Prostate gland (tissue), 2 donors: ENCODE results near the gene TOP1.

Experiments used
- POLR2A ChIP-seq: fragments of 450-650 bp; IDR thresholded peaks from one replicate; pipeline ENCODE4 v1.6.1; 2016; ENCODE audit warnings: antibody characterized with exemption, mild to moderate bottlenecking
- TF ChIP-seq, protein P1 (sequence below), 4 experiments: fragments of 200-600 bp in 2 of 4; fragments of 450-650 bp in 2 of 4; sonication (generic) in 2 of 4; IDR thresholded peaks; 1 replicate in 3 of 4; 2 replicates in 1 of 4; pipeline ENCODE4 v1.5.1; 2016 to 2019; ENCODE audit warnings: antibody characterized with exemption in 4 of 4, mild to moderate bottlenecking in 2 of 4, moderate library complexity in 2 of 4

DNA sequence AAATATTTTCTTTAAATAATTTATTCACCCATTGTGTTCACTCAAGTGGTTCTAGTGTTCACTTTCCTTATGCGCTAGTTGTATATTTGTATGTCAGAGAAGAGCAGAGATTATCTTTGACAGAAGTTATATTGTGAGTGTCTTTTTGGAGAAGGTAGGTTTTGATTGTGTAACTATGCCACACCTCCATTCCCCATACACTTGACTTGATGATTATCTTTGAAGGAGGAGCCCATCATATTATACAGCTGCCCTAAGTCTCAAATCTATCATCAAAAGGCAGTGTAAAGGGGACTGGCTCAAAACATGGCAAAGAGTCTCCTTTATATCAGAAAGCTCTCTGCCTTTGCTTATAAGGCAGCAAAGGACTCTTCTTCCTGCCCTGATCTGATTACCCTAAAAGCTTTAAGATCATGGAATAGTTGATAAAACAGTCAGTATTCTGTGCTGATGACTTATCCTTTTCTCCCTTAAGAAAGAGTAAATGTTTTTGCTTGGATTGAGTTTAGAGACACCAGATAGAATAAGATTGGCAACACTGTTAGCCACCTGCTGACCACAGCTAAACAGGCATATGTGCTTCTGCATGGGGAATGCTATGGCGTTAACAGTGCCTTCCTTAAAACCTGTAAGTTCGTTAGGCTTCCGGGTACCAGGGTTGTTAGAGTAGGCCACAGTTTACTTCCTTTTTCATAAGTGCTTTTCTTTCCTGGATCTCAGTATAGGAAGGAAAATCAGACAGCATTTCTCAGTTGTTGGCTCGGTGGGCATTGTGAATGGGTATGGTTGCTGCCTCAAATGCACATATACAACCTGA lies 22.6 kb downstream of the TOP1 start:
- TF ChIP-seq, protein P1, sequence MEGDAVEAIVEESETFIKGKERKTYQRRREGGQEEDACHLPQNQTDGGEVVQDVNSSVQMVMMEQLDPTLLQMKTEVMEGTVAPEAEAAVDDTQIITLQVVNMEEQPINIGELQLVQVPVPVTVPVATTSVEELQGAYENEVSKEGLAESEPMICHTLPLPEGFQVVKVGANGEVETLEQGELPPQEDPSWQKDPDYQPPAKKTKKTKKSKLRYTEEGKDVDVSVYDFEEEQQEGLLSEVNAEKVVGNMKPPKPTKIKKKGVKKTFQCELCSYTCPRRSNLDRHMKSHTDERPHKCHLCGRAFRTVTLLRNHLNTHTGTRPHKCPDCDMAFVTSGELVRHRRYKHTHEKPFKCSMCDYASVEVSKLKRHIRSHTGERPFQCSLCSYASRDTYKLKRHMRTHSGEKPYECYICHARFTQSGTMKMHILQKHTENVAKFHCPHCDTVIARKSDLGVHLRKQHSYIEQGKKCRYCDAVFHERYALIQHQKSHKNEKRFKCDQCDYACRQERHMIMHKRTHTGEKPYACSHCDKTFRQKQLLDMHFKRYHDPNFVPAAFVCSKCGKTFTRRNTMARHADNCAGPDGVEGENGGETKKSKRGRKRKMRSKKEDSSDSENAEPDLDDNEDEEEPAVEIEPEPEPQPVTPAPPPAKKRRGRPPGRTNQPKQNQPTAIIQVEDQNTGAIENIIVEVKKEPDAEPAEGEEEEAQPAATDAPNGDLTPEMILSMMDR (IDR thresholded peaks at IDR 0.05) = no peak
- TF ChIP-seq POLR2A = no peak
